Measurements from ENCODE around the gene C2orf76.
"Not testable (repeated sequence)": the region's sequence is repeated elsewhere in the genome, so short reads cannot be mapped to it uniquely, and the experiment has no call there.

The C2orf76 gene

GRCh38 chr2:119366649-119367471 lies at the start of gene C2orf76, which contains the start of gene DBI:
C2orf76 (minus strand) TSS chr2:119366834; CDS start chr2:119339959, 26,875 bp downstream.
DBI (plus strand) TSS chr2:119366977; CDS start chr2:119367052, 75 bp downstream.
- peak; percentile 97 for DNase-seq (ENCODE audit: low spot score)

- DNase-seq (ENCODE audit: low spot score) = no peak
These were observed 49.0 kb upstream of the C2orf76 start for GRCh38 chr2:119415630-119416029.

- DNase-seq (ENCODE audit: low spot score) = no peak
These were observed 48.3 kb upstream of the C2orf76 start for GRCh38 chr2:119414894-119415293.

GRCh38 chr2:119409506-119409905 lies 42.9 kb upstream of the C2orf76 start:
- no peak for DNase-seq (ENCODE audit: low spot score)

- DNase-seq (ENCODE audit: low spot score) = no peak
These were observed 41.6 kb upstream of the C2orf76 start for GRCh38 chr2:119408221-119408619.

GRCh38 chr2:119407430-119408220 lies 41.0 kb upstream of the C2orf76 start:
- peak; percentile 45 for DNase-seq (ENCODE audit: low spot score)

GRCh38 chr2:119405151-119405550 lies 38.5 kb upstream of the C2orf76 start:
- DNase-seq (ENCODE audit: low spot score) = no peak

GRCh38 chr2:119403618-119404017 lies 37.0 kb upstream of the C2orf76 start:
- not testable (repeated sequence) for DNase-seq (ENCODE audit: low spot score)

GRCh38 chr2:119402645-119403560 lies 36.3 kb upstream of the C2orf76 start:
- no peak for DNase-seq (ENCODE audit: low spot score)

- no peak for DNase-seq (ENCODE audit: low spot score)
These were observed 35.5 kb upstream of the C2orf76 start for GRCh38 chr2:119402106-119402505.

- DNase-seq (ENCODE audit: low spot score) = no peak
These were observed 30.6 kb upstream of the C2orf76 start for GRCh38 chr2:119397196-119397595.

GRCh38 chr2:119393971-119394748 lies 27.5 kb upstream of the C2orf76 start:
- no peak for DNase-seq (ENCODE audit: low spot score)

GRCh38 chr2:119389615-119390306 lies 23.1 kb upstream of the C2orf76 start:
- peak; percentile 25 for DNase-seq (ENCODE audit: low spot score)

- DNase-seq (ENCODE audit: low spot score) = peak; percentile 45
These were observed 20.9 kb upstream of the C2orf76 start for GRCh38 chr2:119387381-119388129.

GRCh38 chr2:119385466-119385865 lies 18.8 kb upstream of the C2orf76 start:
- DNase-seq (ENCODE audit: low spot score) = no peak

- no peak for DNase-seq (ENCODE audit: low spot score)
These were observed 18.3 kb upstream of the C2orf76 start for GRCh38 chr2:119384971-119385370.

- peak; percentile 81 for DNase-seq (ENCODE audit: low spot score)
These were observed 16.9 kb upstream of the C2orf76 start for GRCh38 chr2:119383410-119384140.

- DNase-seq (ENCODE audit: low spot score) = no peak
These were observed 11.9 kb upstream of the C2orf76 start for GRCh38 chr2:119378566-119378965.

GRCh38 chr2:119377993-119378345 lies 11.3 kb upstream of the C2orf76 start:
- DNase-seq (ENCODE audit: low spot score) = no peak

Measured in cerebellar cortex (tissue), 1 donor.